ENCODE results near the gene KCNG2. TPM values are rescaled to one million over a fixed set of nuclear protein-coding genes. Genes with fewer than 3 reads are reported as not detected.

Gene KCNG2
- total and polyA plus RNA-seq, 2 of the 4 experiments (the other 2 are of a cell fraction), result not detected

- WGBS, 2 experiments (ENCODE audit: extremely low coverage in 2 of 2, insufficient read length in 1 of 2), result 93% methylated on average over 3 of the region's 15 CpGs; no CpG with 5 or more reads in 1 of the 2 experiments
- no peak overlapping the region for H4K91ac ChIP-seq (ENCODE audit: insufficient read depth, low read depth, low read length)
- ChIA-PET POLR2A (ENCODE audit: unreplicated experiment) (no interaction called here), CTCF (no interaction called here)
- no peak overlapping the region for H3K14ac ChIP-seq (replicated peaks; ENCODE audit: low read depth, low read length)
- no peak overlapping the region for H3K27ac ChIP-seq (ENCODE audit: insufficient read depth, low read length)
- in situ Hi-C loops (cut with MboI; ENCODE audit: low sequenced_read_pairs), result no loop called here
- no peaks in the 10 kb centered on the region for H3K27me3 ChIP-seq (ENCODE audit: control insufficient read depth, insufficient read depth, low read length)
- H3K4ac ChIP-seq (ENCODE audit: low read depth, low read length), result no peak overlapping the region
- ATAC-seq (ENCODE audit: low read depth) (no peak), DNase-seq (no peak)
- peaks cover 2% of the 10 kb centered on the region; the same call in 1 of the 2 replicates for H3K4me1 ChIP-seq (ENCODE audit: control insufficient read depth, insufficient read depth, low read length)
- H2BK15ac ChIP-seq (ENCODE audit: low read depth, low read length), result no peak overlapping the region
- no peaks in the 10 kb centered on the region for H3K9me3 ChIP-seq (ENCODE audit: control insufficient read depth, insufficient read depth, low read length)
- no peak overlapping the region for H2AK5ac ChIP-seq (ENCODE audit: low read depth, low read length)
- H4K8ac ChIP-seq (ENCODE audit: low read depth in 2 of 2, low read length in 2 of 2), result no peak overlapping the region
- TF ChIP-seq ELK1 (IDR thresholded peaks at IDR 0.05; ENCODE audit: borderline replicate concordance, low read depth, low read length) (no peak), RCOR1 (IDR thresholded peaks at IDR 0.05; ENCODE audit: insufficient replicate concordance, low read length) (no peak), CTCF (conservative IDR thresholded peaks at IDR 0.05; ENCODE audit: low read depth, low read length) (no peak), MXI1 (IDR thresholded peaks at IDR 0.05; ENCODE audit: borderline replicate concordance, low read depth, low read length) (no peak), NFE2L2 (IDR thresholded peaks at IDR 0.05; ENCODE audit: low read depth, low read length) (no peak)
- H3K36me3 ChIP-seq (ENCODE audit: control insufficient read depth, insufficient read depth, low read length), result no peaks in the 10 kb centered on the region
- no peak overlapping the region for H2BK5ac ChIP-seq (ENCODE audit: low read depth, low read length, poor library complexity, severe bottlenecking)
- H3K4me3 ChIP-seq (ENCODE audit: insufficient read depth, low read depth, low read length), result no peak overlapping the region
- H3K56ac ChIP-seq (ENCODE audit: extremely low read depth, insufficient read depth, low read length), result no peak overlapping the region
- H2BK120ac ChIP-seq (ENCODE audit: low read depth, low read length), result no peak overlapping the region
- H3K79me1 ChIP-seq (ENCODE audit: low read depth in 1 of 2, low read length in 2 of 2), result no peaks in the 10 kb centered on the region
- intact Hi-C loops (cut with micrococcal nuclease), result no loop called here
- dilution Hi-C loops (cut with HindIII; ENCODE audit: low sequenced_read_pairs, unreplicated experiment), result no loop called here
- no peak overlapping the region for H4K5ac ChIP-seq (ENCODE audit: low read depth, low read length)
- H3K9me1 ChIP-seq (ENCODE audit: insufficient read depth, low read length), result peaks cover 3% of the 10 kb centered on the region
- H3K23ac ChIP-seq (ENCODE audit: low read depth, low read length), result no peak overlapping the region
- no peak overlapping the region for H3K9ac ChIP-seq (ENCODE audit: low read depth, low read length)
- BruUV-seq (replicated peaks), result no TSS peak
- H2BK20ac ChIP-seq (ENCODE audit: low read depth, low read length), result no peak overlapping the region
- H3K18ac ChIP-seq (ENCODE audit: low read depth, low read length), result no peak overlapping the region
- no peak overlapping the region for H2AFZ ChIP-seq (replicated peaks; ENCODE audit: low read length, poor library complexity)
- H2AK9ac ChIP-seq (replicated peaks; ENCODE audit: low read depth, low read length, poor library complexity), result no peak overlapping the region
- H4K20me1 ChIP-seq (ENCODE audit: insufficient read depth, low read length), result no peaks in the 10 kb centered on the region
- no peak overlapping the region for H3K4me2 ChIP-seq (ENCODE audit: low read depth, low read length)
These were observed 56.2 kb downstream of the KCNG2 start for GRCh38 chr18:79853993-79854364.

Measured in IMR-90 (cell line).